Transverse colon (tissue), 4 donors: Measurements from ENCODE around the gene ULK4. TPM values are rescaled to one million over a fixed set of nuclear protein-coding genes. Genes with fewer than 3 reads are reported as not detected.

Experiments used
- DNase-seq: peaks from one replicate; pipeline ENCODE4 v3.0.0-alpha.2; 2019
- H3K27ac ChIP-seq, 4 donors: fragments of 200-600 bp; sonication (generic); 2 replicates each; pipeline ENCODE4 v1.5.1; 2016 to 2018; ENCODE audit warnings: inconsistent platforms in 4 of 4
- H3K27me3 ChIP-seq: fragments of 200-600 bp; sonication (generic); 2 replicates; pipeline ENCODE4 v1.5.1; 2017; ENCODE audit warnings: inconsistent platforms
- H3K36me3 ChIP-seq, 4 donors: fragments of 200-600 bp; sonication (generic); 2 replicates each; pipeline ENCODE4 v1.5.1; 2017 to 2019; ENCODE audit warnings: inconsistent platforms in 4 of 4
- H3K4me1 ChIP-seq, 4 donors: fragments of 200-600 bp; sonication (generic); 2 replicates each; pipeline ENCODE4 v1.5.1; 2017 to 2020; ENCODE audit warnings: inconsistent platforms in 4 of 4
- H3K4me3 ChIP-seq, 4 donors: fragments of 200-600 bp; sonication (generic); 1 replicate in 1 of 4; 2 replicates in 3 of 4; pipeline versions ENCODE4 v1.5.1 to v1.6.1; 2017 to 2019; ENCODE audit warnings: inconsistent platforms in 4 of 4
- H3K9me3 ChIP-seq, 2 donors: fragments of 200-600 bp; sonication (generic); 2 replicates each; pipeline ENCODE4 v1.5.1; 2017 to 2019; ENCODE audit warnings: inconsistent platforms in 2 of 2
- CTCF ChIP-seq, 5 experiments: fragments of 200-600 bp in 3 of 5; fragments of 450-650 bp in 2 of 5; sonication (generic) in 3 of 5; IDR thresholded peaks; 1 replicate in 2 of 5; 2 replicates in 3 of 5; pipeline ENCODE4 v1.5.1; 2016 to 2017; ENCODE audit warnings: antibody characterized with exemption in 5 of 5, inconsistent platforms in 3 of 5, mild to moderate bottlenecking in 2 of 5, moderate library complexity in 1 of 5
- EP300 ChIP-seq: sonication (generic); formaldehyde crosslinking; IDR thresholded peaks from one replicate; pipeline ENCODE4 v1.6.1; 2017; ENCODE audit warnings: antibody characterized with exemption, low read depth
- POLR2A ChIP-seq: fragments of 450-650 bp; IDR thresholded peaks from one replicate; pipeline ENCODE4 v1.6.1; 2016; ENCODE audit warnings: antibody characterized with exemption, mild to moderate bottlenecking, moderate library complexity
- POLR2AphosphoS5 ChIP-seq, 3 donors: sonication (generic); formaldehyde crosslinking; IDR thresholded peaks; one replicate each; pipeline ENCODE4 v1.6.1; 2016; ENCODE audit warnings: antibody characterized with exemption in 3 of 3
- WGBS, 2 donors: methylation state at CpG; one replicate each; pipeline ENCODE4 v1.1.5; 2018; ENCODE audit warnings: low coverage in 1 of 2; 5-methylcytosine and 5-hydroxymethylcytosine counted together
- in situ Hi-C, 4 donors: fragments of 200-750 bp; cut with MboI; loops; one replicate each; pipeline versions ENCODE4 v1.15.0 to v1.15.1; 2017; ENCODE audit warnings: low sequenced_read_pairs in 3 of 4, low pct_ligation_motif_present in 1 of 4, low pct_unique_long_range_greater_than_20kb in 1 of 4
- intact Hi-C: fragments of 100-400 bp; cut with DNase I; formaldehyde crosslinking; loops from one replicate; pipeline ENCODE4 v1.15.1; 2023; ENCODE audit warnings: low total_unique reads
- total RNA-seq, 4 donors: library from RNA; depleted of rRNA; stranded (reverse); fragments of >200 nt; gene quantifications; one replicate each; pipeline ENCODE4 v1.1.0, GENCODE V29; 2016

The ULK4 gene
- total RNA-seq, 4 donors from 2014 or later: 4.1 to 19.2 (median 11.7) TPM

GRCh38 chr3:41836360-41837134, 125.4 kb downstream of the ULK4 start:
- in situ Hi-C loops: no loop called here
- intact Hi-C loops: no loop called here
- no peak overlapping the region for H3K27ac ChIP-seq
- WGBS, 2 donors: 70 to 71% methylated on average over 11 of the region's 11 CpGs
- no peak for DNase-seq
- H3K9me3 ChIP-seq: no peaks in the 10 kb centered on the region
- no peaks in the 10 kb centered on the region for H3K4me1 ChIP-seq
- no peaks in the 10 kb centered on the region for H3K27me3 ChIP-seq
- TF ChIP-seq POLR2AphosphoS5 (IDR thresholded peaks at IDR 0.05) (no peak), EP300 (no peak), CTCF (IDR thresholded peaks at IDR 0.05) (no peak), POLR2A (no peak)
- H3K36me3 ChIP-seq: no peaks in the 10 kb centered on the region
- no peak overlapping the region for H3K4me3 ChIP-seq

GRCh38 chr3:41833628-41834027, 128.3 kb downstream of the ULK4 start:
- WGBS, 2 donors: 89 to 91% methylated on average over 3 of the region's 3 CpGs
- intact Hi-C loops: no loop called here

GRCh38 chr3:41819236-41819635, 142.7 kb downstream of the ULK4 start:
- intact Hi-C loops (no loop called here), in situ Hi-C loops (no loop called here)
- H3K36me3 ChIP-seq: no peaks in the 10 kb centered on the region
- 45 to 72% methylated on average over 2 to 3 of the region's 3 CpGs for WGBS, 2 donors
- H3K27me3 ChIP-seq: no peaks in the 10 kb centered on the region
- no peaks in the 10 kb centered on the region for H3K9me3 ChIP-seq
- no peak overlapping the region for H3K27ac ChIP-seq
- no peak overlapping the region for H3K4me3 ChIP-seq
- TF ChIP-seq EP300 (no peak), POLR2A (no peak), CTCF (IDR thresholded peaks at IDR 0.05) (no peak), POLR2AphosphoS5 (IDR thresholded peaks at IDR 0.05) (no peak)
- no peaks in the 10 kb centered on the region for H3K4me1 ChIP-seq
- DNase-seq: no peak

More at GRCh38 chr3:41833628-41834027, 128.3 kb downstream of the ULK4 start:
- no peak for TF ChIP-seq CTCF (IDR thresholded peaks at IDR 0.05)
- no peak for TF ChIP-seq POLR2A
- TF ChIP-seq EP300: no peak
- no peak for TF ChIP-seq POLR2AphosphoS5 (IDR thresholded peaks at IDR 0.05)
- H3K27ac ChIP-seq: no peak overlapping the region
- H3K4me1 ChIP-seq: no peaks in the 10 kb centered on the region
- H3K9me3 ChIP-seq: no peaks in the 10 kb centered on the region
- H3K36me3 ChIP-seq: no peaks in the 10 kb centered on the region
- no peaks in the 10 kb centered on the region for H3K27me3 ChIP-seq
- no peak for DNase-seq
- in situ Hi-C loops: no loop called here
- no peak overlapping the region for H3K4me3 ChIP-seq

- TF ChIP-seq CTCF (IDR thresholded peaks at IDR 0.05) (no peak), POLR2AphosphoS5 (IDR thresholded peaks at IDR 0.05) (no peak), EP300 (no peak), POLR2A (no peak)
- WGBS, 2 donors: 80 to 94% methylated on average over 4 to 8 of the region's 8 CpGs
- intact Hi-C loops (no loop called here), in situ Hi-C loops (no loop called here)
- Histone ChIP-seq H3K36me3 (no peaks in the 10 kb centered on the region), H3K9me3 (no peaks in the 10 kb centered on the region), H3K4me1 (no peaks in the 10 kb centered on the region), H3K27ac (no peak overlapping the region), H3K4me3 (no peak overlapping the region), H3K27me3 (no peaks in the 10 kb centered on the region)
- DNase-seq: no peak
Observed at GRCh38 chr3:41808618-41809017, 153.3 kb downstream of the ULK4 start.
